HG03439 (cell line): ENCODE results near the gene OR8K1.

Experiments used
- ATAC-seq: cut with Tn5 transposase; IDR thresholded peaks from one replicate; pipeline ENCODE4 v1.9.1; 2021; ENCODE audit warnings: mild to moderate bottlenecking, moderate library complexity; ENCODE audit not compliant: unreplicated experiment

OR8K1 gene

DNA sequence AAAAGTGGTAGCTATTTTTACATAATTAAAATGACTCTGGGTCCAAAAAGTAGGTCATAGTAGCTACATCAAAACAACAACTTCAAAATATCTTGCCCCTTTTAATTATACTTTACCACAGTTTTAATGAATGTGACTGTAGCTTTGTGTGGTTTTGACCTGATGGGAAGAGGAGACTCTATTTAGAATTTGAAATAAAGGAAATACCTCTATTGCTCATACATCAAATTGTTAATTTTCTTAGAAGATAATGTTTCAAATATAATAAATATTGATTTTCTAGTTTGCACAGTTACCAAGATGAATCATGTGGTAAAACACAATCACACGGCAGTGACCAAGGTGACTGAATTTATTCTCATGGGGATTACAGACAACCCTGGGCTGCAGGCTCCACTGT, at the start of gene OR8K1:
Gene OR8K1, plus strand, starts transcription at position 301 of the 400 bp plus-strand sequence. Its CDS starts 0 bp downstream, at position 301.
- no peak for ATAC-seq

DNA sequence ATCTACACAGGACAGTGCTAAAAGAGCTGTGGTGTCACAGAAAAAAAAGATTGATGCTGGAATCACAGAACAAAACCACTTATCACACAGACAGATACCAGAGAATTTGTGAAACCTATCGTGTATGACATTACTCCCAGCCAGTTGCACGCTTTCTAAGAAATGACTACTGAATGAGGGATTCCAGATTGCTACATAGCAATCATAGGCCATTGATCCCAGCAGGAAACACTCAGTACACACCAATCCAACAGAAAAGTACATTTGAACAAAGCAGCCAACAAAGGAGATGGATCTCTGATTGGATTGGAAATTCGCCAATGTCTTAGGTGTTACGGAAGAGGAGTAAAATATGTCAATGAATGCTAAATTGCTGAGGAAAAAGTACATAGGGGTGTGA, 48.9 kb upstream of the OR8K1 start:
- ATAC-seq = no peak

DNA sequence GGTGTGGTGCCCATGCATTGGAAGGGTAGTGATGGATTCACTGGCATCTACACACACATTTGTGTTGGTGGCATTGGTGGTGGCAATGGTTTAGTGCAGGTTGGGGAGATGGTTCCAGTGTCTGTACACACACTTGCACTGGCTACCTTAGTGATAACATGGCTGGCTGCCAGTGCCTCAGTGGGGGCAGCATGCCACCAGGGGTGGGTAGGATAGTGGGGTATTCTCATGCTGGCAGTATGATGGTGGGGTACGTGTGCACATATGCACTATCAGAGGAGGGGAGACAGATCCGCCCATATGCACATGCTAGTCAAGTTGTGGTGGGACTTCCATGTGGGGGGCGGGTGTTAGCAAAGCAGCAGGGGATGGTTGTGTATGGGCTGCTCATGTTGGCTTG, 38.0 kb upstream of the OR8K1 start:
- ATAC-seq = no peak

DNA sequence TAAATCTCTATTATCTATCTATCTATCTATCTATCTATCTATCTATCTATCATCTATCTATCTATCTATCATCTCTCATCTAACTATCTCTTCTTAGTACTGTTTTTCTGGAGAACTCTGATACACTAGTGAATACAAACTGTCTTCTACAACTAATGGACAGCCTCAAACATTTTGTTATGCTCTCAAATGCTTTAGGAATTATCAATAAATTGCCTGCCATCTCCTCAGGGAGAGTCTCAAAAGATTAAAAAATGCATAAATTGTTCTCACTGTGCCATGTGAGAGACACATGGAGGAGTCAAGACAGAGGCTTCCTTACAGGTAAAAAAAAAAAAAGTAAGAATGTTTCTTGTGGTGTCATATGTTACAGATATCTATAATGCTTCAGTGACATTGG, 31.0 kb upstream of the OR8K1 start, which contains the start of gene OR8K3:
Gene OR8K3, plus strand, starts transcription at position 301 of the 400 bp plus-strand sequence. CDS start 3,163 bp downstream, outside the sequence.
- ATAC-seq = no peak

DNA sequence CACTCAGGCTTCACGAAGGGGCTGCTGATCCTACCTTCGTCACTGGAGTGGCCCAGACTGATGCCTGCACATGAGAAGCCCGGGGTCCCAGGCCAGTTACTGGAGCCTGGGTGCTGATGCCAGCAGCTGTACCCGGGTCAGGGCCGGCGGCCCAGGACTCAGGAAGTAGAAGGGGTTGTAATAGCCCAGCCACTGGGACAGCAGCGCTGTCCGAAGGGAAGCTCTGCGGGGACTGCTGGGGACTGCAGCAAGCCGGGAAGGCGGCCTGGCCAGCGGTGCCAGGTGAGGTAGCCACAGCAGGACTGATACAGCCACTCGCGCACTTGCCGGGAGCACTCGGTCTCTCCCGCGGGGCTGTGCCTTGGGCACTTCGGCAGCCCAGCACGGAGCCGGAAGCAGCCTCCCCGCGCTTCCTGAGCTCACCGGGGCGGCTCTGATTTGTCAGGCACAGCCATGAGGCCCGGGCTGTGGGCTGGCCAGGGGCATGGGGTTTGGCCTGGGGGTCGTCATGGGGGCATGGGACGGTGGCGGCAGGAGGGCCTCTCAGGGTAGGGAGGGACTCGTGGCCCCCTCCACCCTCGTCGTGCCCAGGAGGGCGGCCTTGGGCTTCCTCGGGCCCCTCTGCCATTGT, 13.9 kb upstream of the OR8K1 start:
- ATAC-seq = no peak

DNA sequence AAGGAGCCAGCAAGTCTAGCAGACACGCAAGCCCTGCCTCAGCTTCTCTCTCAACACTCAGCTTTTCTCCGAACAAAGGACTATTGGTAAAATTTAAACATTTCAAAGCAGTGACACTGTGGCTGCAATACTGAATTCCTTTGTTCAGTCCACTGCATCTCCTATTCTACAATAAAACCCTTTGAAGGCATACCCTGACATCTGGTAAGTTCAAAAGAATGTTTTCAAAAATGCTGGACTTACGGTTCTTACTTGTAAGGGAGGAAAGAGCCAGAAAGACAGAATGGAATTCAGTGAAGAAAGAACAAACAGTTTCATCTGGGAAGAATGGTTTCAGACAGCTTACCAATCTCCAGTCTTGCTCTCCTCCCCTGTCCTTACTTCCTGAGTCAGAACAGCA, 12.7 kb upstream of the OR8K1 start:
- no peak for ATAC-seq

DNA sequence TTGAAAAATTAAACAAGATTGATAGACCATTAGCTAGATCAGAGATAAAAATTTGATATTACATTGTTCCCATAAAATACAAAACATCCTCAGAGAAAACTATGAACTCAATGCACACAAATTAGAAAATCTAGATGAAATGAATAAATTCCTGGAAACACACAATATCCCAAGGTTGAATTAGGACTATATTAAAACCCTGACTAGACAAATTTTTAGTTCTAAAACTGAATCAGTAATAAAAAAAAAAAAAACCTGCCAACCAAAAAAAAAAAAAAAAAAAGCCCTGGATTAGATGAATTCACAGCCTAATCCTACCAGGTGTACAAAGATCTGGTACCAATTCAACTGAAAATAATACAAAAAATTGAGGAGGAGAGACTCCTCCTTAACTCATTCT, 5.5 kb upstream of the OR8K1 start:
- no peak for ATAC-seq

DNA sequence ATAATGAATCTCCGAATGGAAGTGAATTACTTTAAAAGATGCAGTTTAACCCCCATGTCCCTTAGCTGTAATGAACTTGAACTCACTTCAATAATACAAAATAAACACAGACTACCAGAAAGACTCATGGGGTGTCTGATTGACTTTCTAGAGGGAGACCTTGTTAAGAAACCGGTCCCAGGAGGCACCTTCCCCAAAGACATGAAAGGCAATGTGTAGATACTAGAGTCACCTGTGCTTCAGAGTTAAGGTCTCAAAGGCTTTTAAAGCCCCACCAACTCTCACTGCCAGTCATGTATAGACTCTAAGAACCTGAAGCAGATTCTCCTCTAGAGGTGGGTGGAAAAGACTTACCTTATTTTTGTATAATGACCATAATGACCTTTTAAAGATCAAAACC, 8.2 kb downstream of the OR8K1 start, which contains the start of gene OR8J1:
Gene OR8J1, plus strand, starts transcription at position 301 of the 400 bp plus-strand sequence. CDS start 5,956 bp downstream, outside the sequence.
- ATAC-seq = no peak

DNA sequence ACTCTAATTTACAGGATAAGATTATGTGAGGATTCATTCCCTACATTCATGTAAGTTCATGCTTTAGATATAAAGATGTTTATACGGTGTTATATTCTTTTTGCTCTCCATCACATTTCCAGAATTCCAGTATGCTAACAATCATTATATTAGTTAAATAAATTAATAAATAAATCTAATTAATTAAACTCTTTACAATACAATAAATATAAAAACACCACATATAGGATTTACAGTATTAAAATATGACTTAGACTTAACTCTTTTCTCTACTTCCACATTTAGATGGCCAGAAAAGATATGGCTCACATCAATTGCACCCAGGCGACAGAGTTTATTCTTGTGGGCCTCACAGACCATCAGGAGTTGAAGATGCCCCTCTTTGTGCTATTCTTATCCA, 29.5 kb downstream of the OR8K1 start, which contains the start of gene OR8U1:
Gene OR8U1, plus strand, starts transcription at position 301 of the 400 bp plus-strand sequence. Its CDS starts 0 bp downstream, at position 301.
- ATAC-seq = no peak

DNA sequence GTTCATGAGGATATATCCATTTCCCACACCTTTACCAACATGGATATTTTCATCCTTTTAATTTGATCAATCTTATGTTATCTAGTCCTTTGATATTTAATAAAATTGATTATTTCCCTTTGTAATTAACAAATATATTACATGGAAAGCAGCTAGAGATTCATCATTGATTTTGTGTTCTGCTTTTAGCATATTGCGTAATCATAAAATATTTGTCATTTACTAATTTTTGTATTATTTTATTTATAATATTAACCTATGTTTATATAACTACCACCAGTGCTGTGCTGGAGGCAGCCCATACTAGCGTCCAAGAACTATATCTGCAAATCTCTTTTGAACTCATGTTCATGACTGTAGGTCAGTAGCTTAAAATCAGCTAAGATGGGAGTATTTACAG, 34.3 kb downstream of the OR8K1 start:
- ATAC-seq = no peak

DNA sequence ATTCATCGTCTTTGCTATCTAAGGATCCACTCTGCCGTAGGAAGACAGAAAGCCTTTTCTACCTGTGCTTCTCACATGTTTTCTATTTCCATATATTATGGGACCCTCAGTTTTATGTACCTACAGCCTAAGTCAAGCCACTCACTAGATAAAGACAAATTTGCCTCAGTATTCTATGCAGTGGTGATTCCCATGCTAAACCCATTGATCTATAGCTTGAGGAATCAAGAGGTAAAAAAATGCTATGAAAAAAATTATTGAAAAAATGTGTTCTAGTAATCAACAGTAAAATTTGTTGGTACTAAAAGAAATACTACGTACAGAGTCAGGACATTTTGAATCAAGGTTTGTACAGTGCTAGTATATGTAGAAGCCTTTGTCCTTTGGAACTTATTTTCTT, 48.5 kb downstream of the OR8K1 start:
- no peak for ATAC-seq

DNA sequence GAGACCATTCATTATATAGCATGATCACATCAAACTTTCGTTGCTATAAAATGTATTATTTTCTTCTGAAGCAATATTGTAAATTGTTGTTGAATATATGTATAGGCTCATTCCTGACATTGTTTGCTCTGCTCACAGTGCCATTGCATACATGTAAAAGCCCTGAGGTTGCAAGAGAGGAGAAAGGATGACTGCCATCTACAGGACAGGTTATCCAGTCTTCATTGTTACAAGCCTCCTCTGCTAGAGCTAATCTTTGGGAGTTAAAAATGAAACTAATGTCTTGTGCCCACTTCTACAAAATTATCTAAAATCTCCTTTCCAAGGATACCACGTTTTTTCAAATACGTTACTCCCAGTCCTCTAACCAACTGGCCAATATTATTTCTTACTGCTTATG, 50.2 kb downstream of the OR8K1 start:
- ATAC-seq = no peak
